Mesenteric fat pad (tissue), 1 donor: ENCODE results near the gene KCTD2. TPM values are rescaled to one million over a fixed set of nuclear protein-coding genes. Genes with fewer than 3 reads are reported as not detected.
"Not testable (repeated sequence)": the region's sequence is repeated elsewhere in the genome, so short reads cannot be mapped to it uniquely, and the experiment has no call there.

ENCODE experiments used
- DNase-seq: peaks from one replicate; pipeline ENCODE4 v3.0.0-alpha.2; 2020; ENCODE audit warnings: low spot score
- total RNA-seq: library from RNA; stranded (reverse); fragmentation: NEBNext Ultra II Directional; extraction: Animal tissue kit (Norgen Biotek cat#: 25700); gene quantifications from one replicate; pipeline ENCODE4 v1.2.1, GENCODE V29; 2021
- donor health status: DM: yes; HTN: yes; CAD: no.

The KCTD2 gene
- total RNA-seq, 1 donor from 2014 or later, result 34.7 TPM

DNA sequence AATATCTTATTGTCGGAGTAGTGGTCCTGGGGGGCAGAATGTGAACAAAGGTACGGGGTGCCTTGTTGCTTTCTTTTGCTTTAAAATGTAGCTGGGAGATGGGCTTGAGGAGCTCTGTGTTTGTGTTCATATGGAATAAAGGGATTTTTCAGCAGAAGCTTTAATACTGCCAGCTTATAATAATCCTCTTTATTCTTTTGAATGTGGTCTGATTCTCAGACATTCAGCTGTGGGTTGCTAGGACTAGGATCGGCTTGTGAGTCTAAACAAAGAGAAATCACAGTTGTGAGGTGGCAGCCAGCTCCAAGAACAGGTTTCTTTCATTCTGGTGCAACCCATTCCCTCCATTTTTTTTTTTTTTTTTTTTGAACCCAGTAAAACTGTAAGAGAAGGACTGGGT is 27.3 kb upstream of the KCTD2 start:
- DNase-seq, result no peak

DNA sequence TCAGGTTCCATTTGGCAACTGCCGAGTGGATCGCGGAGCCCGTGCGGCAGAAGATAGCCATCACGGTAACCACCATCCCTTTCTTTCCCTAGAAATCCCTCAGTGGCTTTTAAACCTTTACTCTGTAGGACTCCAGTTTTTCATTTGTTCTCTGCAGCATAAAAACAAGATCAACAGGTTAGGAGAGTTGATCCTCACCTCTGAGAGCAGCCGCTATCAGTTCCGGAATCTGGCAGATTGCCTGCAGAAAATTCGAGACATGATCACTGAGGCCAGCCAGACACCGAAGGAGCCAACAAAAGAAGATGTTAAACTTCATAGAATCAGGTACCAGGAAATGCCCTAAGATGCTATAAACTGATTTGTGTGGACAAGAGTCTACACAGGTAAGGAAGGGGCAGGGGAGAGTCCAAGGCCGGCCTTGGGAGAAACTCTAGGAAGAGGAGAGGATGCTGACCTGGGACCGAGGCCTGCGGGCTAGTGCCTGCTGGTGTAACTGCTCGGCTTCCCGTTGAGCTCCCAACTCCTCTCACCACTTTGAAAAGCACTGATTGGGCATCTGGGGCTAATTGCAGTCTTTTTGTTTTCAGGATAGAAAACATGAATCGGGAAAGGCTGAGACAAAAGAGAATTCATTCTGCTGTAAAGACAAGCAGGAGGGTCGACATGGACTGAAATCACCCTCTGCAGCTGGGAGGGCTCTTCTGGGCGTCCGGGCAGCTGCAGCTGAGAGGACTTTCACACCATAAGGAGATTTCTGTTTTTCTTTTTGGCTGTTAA is 26.5 kb upstream of the KCTD2 start:
- no peak for DNase-seq

DNA sequence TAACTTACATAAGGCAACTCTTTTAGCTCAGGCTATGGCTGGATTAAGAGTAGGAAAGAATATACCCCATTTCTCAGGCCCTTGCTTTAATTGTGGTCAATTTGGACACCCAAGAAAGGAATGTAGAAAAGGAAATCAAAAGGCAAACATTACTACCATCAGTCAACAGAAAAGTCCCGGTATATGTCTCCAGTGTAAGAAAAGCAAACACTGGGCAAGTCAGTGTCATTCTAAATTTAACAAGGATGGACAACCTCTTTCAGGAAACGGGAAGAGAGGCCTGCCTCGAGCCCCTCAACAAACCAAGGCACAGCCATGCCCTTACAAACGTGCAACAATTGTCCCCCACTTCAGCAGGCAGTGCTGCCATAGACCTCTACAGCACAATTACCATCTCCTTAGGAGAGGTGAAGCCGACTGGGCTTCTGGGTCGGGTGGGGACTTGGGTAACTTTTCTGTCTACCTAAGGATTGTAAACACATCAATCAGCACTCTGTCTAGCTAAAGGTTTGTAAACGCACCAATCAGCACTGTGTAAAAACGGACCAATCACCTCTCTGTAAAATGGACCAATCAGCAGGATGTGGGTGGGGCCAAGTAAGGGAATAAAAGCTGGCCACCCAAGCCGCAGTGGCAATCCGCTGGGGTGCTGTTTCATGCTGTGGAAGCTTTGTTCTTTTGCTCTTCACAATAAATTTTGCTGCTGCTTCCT is 22.2 kb upstream of the KCTD2 start:
- DNase-seq, result no peak

DNA sequence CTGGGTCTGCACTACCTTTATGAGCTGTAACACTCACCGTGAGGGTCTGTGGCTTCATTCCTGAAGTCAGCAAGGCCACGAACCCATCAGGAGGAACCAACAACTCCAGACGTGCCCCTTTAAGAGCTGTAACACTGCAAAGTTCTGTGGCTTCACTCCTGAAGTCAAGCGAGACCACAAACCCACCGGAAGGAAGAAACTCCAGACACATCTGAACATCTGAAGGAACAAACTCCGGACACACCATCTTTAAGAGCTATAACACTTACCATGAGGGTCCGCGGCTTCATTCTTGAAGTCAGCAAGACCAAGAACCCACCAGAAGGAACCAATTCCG is 21.7 kb upstream of the KCTD2 start:
- not testable (repeated sequence) for DNase-seq

DNA sequence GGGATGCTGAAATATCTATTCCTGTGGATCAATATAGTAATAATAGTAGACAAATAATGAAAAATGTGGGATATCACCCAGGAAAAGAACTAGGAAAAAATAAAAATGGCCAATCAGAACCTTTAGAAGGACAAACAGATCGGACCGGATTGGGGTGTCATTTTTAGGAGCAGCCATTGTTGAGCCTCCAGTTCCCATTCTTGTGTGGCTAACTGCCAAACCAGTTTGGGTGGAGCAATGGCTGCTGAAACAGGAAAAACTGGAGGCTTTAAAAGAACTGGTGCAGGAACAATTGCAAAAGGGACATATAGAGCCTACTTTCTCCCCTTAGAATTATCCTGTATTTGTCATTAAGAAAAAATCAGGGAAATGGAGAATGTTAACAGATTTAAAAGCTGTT is 20.4 kb upstream of the KCTD2 start:
- DNase-seq, result not testable (repeated sequence)

DNA sequence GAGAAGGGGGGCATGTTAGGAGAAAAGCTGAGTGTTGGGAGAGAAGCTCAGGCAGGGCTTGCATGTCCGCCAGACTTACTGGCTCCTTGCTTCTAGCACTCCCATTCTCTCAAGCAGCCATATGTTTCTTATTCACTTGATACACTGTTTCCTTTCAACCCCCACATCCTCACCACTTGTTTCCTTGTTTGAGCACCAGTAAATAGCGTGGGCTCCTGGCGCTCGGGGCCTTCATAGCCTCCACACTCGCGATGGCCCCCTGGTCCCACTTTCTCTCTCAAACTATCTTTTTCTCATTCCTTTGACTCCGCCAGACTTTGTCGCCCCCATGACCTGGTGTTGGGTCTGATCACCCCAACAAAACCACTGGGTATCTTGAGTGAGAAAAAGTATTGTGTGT is 16.9 kb upstream of the KCTD2 start:
- no peak for DNase-seq

DNA sequence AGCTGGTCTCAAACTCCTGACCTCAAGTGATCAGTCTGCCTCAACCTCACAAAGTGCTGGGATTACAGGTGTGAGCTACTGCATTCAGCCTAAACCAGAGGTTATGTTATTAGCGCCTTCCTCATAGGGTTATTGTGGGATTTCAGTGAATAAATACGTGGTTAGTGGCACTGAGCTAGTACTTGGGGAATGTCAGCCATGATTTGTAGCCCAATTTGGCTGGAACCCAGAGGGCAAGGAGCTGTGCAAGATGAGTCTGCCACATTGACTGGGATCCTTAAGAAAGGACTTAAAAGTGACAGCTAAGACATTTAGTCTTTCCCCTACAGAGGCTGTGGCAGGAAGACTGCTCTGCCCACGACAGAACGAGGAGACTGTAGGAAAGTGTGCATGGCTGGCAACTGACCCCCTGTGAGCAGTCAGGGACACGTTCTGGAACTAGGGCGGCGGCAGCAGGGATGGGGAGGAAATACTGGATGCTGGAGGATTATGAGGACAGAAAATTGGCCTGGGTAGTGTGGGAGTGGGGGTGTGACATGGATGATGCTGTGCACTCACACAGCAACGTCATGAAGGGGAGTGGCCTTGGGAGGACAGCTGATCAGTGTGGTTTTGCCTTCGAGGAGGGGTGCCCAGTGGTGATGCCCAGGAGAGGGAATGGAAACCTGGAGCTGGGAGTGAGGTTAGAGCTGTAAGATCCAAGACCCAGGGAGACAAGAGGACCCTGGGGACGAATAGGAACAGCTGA is 14.9 kb upstream of the KCTD2 start:
- peak; percentile 87 for DNase-seq

DNA sequence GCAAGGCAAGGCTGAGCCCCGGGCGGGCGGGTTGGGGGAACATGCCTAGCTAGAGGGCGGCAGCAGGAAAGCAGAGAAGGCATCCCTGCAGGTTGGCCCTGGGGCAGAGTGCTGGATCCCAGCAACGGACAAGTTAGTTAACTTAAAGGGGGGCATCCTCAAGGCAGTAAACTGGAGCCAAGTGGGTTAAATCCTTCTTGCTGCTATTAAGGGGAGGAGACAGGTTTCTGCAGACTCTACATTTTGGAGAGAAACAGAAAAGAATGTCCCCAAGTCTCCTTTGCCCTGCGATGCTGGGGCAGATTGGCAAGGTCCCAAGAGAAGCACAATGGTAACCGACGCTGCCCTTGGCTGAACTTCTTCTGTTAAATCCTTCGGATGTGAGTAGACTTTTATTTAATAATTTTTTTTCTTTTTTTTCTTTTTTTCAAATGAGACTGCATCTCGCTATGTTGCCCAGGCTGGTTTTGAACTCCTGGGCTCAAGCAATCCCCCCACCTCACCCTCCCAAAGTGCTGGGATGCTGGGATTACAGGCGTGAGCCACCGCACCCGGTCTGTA is 14.2 kb upstream of the KCTD2 start:
- peak; percentile 74 for DNase-seq

DNA sequence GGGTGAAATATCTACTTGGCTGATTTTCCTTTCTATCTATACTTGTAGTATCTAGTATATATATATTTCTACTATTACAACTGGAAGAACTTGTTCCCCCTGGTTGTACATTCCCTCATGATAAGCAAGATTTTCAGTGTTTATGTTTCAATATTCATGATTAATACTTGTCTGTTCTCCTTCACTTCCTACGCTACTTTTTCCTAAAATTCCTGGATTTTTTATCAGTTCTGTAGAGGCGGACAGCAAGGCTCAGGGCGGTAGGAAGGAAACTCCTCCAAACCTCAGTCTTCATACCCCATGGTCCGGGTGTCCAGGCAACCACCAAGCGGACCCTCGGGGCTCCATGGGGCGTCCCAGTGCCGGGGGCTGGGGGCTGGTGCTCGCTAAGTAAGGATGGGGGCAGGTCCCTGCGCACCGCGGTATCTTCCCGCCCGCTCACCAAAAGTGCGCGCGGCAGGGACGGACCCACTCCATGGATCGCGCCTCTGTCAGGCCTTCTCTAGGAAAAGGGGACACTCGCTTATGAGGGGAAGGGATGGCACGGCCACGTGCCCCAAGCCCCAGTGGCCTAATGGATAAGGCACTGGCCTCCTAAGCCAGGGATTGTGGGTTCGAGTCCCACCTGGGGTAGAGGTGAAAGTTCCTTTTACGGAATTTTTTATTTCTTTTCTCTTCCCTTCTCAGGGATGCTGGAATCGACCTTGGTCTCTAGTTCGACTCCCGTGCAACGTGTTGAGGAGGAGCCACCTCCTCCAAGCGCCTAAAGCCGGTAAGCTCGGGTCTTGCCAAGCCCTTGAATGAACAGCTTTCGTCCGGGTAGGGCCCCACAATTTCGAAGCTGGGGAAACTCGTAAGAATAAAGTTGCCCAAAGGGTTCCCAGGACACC is 13.4 kb upstream of the KCTD2 start:
- peak; percentile 95 for DNase-seq

DNA sequence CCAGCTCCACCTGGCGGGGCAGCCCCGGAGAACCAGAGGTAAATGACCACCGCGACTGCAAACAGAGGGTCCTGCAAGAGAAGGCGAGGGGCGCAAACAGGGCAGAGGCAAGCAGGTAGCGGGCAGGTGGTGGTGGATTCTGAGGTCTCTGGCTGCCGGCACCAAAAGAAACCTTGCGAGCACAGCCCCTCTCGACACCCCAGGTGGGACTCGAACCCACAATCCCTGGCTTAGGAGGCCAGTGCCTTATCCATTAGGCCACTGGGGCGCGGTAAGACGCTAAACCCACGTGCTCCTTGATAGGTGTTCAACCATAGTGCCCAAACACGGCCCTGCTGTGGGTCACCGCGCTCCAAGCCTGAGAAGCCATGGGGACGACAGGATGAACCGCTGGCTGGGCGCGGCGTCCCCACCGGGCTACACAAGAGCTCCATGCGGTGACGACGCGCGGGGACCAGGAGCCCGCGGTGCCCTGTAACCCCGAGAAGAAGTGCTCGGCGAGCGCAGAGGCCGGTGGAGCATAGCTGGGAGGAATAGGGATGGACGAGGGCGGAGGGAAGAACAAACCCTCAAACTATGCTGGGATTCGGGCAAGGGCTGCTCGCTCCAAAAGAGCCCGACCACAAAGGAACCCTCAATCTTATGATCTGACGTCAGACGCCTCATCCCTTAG is 12.7 kb upstream of the KCTD2 start:
- peak; percentile 93 for DNase-seq

DNA sequence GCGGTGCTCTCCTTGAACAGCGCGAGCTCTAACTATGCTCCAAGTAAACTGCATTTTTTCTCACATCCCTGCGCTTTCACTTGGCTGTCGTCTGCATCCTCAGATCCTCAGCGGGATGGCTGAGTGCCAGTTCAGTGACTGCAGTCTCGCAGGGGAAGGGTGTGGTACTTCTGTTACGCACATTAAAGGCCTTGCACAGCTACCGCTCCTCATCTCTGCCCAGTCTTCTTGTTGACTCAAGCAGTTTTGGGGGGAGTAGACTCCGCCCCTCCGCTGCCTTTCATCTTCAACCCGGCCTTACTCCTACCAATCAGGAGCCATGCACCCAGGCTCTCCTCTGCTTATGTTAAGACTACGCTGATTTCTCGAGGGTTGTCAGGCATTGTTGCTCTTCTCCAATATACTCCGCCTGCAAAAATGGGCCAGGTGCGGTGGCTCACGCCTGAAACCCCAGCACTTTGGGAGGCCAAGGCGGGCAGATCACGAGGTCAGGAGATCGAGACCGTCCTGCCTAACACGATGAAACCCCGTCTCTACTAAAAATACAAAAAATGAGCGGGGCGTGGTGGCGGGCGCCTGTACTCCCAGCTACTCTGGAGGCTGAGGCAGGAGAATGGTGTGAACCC is 10.3 kb upstream of the KCTD2 start:
- peak; percentile 93 for DNase-seq

DNA sequence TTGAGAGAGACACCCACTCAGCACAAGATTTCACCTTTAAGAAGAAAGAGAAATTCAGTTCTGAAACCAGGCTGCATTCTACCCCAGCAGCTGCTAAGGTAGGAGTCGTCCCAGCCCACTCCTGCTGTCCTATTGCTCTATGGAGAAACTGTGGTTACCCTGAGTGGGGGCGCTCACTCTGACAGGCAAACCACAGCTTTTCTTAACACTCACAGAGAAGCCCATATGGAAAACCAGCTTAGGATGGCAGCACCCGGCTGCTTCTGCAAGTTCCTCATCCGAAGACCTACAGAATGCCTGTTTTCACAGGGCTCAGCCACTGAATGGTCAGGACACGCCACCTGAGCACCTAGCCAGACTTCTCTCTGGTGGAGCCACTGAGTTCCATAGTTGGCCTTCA is 7.8 kb upstream of the KCTD2 start:
- peak; percentile 69 for DNase-seq

DNA sequence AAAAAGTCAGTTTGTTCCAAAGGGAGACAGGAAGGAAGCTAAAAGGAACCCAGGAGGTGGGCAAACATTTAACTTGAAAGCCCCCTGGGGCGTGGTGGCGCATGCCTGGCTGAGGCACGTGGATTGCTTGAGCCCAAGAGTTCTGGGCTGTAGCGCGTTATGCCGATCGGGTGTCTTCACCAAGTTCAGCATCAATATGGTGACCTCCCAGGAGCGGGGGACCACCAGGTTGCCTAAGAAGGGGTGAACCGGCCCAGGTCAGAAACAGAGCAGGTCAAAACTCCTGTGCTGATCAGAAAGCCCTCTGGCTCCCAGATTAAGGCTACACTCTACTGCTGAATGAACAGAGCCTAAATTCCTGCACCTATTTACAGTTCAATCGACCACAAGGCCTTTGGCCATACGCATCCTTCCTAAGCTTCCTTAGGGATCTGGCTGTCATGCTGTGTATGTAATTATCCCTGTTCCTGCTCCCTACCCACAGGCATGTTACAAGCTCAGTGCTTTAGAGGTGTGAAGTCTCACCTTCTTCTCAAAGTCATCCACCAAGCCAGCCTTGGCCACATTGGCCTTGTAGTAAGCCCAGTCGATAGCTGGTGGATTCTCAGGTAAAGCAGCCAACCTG is 5.3 kb upstream of the KCTD2 start:
- peak; percentile 72 for DNase-seq

DNA sequence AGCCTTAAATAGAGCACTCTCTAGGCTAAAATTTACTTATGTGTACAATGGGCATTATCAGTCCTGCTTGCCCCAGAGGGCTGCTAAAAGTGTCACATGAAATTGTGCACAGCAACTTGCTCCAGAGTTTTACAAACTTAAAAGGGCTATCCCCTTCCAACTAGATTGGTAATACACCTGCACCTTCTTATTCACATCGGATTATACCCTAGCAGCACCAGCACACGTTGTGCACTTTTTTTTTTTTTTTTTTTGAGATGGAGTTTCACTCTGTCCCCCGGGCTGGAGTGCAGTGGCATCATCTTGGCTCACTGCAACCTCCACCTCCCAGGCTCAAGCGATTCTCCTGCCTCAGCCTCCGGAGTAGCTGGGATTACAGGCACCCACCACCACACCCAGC is 3.2 kb upstream of the KCTD2 start:
- not testable (repeated sequence) for DNase-seq

DNA sequence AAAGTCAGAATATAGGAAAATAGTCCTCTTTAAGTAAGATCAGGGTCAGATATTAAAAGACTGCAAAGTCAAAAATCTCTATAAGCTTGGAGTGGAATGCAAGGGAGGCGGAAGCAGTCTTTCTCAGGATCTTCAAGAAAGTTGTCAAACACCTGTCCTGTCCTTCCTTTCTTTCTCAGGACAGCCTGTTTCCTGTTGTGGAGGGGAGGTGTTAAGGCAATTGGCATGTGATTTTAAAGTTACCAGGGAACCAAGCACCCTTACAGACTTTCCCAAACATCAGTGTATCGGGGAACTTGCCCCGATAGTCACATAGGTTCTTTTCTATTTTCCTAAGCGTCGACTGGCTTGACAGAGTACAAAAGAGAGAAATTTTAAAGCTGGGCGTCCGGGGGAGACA is 2.3 kb upstream of the KCTD2 start:
- DNase-seq, result no peak

DNA sequence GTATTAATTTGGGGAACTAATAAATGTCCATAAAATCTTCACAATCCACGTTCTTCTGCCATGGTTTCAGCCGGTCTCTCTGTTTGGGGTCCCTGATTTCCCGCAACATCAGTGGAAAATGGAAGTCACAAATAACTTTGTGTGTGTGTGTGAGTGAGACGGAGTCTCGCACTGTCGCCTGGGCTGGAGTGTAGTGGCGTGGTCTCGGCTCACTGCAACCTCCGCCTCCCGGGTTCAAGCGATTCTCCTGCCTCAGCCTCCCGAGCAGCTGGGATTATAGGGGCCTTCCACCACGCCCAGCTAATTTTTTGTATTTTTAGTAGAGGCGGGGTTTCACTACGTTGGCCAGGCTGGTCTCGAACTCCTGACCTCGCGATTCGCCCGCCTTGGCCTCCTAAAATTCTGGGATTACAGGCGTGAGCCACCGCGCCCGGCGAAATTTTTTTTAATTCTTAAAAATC is 1.0 kb upstream of the KCTD2 start:
- DNase-seq, result not testable (repeated sequence)

DNA sequence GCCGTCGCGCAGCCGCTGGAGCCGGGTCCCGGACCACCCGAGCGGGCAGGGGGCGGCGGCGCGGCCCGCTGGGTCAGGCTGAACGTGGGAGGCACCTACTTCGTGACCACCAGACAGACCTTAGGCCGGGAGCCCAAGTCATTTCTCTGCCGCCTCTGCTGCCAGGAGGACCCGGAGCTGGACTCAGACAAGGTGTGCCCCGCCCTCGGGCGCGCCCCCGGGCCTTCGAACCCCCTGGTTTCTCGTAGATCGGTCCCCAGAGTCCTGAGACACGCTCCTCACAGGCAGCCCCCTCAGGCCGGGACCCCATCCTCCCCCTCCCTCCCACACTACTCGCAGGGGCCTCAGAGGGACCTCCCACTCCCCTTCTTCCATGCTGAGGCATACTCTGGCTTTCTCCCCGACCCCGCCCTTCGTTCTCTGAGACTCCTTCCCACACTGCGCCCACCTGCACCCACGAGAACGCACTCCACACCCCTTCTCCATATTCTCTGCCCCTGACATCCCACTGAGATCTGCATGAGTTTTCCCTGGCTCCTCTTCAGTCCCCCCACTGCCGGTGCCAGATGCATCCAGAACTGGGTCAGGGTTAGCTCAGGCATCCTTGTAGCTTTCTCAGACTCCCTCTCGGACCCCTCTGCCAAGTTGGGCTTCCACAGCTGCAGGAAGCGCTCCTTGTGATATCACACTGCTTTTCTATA is 523 bp downstream of the KCTD2 start:
- peak; percentile 88 for DNase-seq

DNA sequence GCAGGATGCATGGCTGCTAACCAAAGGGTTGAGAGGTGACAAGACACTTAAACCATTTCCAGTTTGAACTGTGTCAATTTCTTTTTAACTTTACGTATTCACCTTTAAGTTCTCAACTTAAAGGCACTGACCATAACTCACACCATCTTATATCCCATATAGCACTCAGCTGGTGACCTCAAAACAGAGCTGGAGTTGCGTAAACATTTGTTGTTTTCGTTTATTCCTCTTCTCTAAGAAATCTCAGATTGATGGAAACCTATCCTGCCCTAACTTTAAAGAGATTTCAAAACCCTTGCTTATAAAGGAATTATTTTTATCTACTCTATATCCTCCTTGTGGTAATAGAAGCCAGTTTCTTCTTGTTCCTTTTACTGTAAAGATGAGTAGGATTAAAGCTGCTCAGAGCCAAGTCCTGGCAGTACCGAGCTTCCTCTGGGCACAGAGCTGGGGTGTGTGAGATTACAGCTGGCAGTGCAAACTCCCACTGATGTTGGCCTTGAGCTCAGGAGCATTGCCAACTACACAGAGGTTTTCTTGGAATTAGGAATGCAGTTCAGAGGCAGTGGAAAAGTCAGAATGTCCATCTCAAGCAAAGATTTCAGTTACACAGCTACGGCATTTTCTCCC is 1.3 kb downstream of the KCTD2 start:
- DNase-seq, result no peak
